Measurements from ENCODE around the gene THSD4. TPM values are rescaled to one million over a fixed set of nuclear protein-coding genes. Genes with fewer than 3 reads are reported as not detected.

THSD4 gene
- total and polyA plus RNA-seq, 2 of the 8 experiments (the other 6 are each of a cell fraction or from before 2014, with no cell fraction given): 2.5 to 6.2 TPM

- Histone ChIP-seq H2AK5ac (ENCODE audit: low read depth, low read length) (no peak overlapping the region; the same call in 1 of the 2 replicates), H3K23ac (ENCODE audit: insufficient read length) (no peak overlapping the region), H3K23me2 (ENCODE audit: low read depth, low read length) (peaks cover 3% of the 10 kb centered on the region; the same call in 1 of the 2 replicates), H3K14ac (ENCODE audit: insufficient read length) (no peak overlapping the region), H3K9me3 (ENCODE audit: insufficient read depth in 2 of 2, low read depth in 1 of 2, low read length in 1 of 2) (no peaks in the 10 kb centered on the region), H3K4ac (replicated peaks; ENCODE audit: insufficient read length, low read depth, low read length) (no peak overlapping the region), H3K18ac (ENCODE audit: extremely low read depth, low read length) (no peak overlapping the region), H2BK120ac (replicated peaks; ENCODE audit: low read depth, low read length) (no peak overlapping the region), H3K9ac (replicated peaks in 1 of 4; ENCODE audit: extremely low read depth in 1 of 4, low read depth in 3 of 4, low read length in 3 of 4) (no peak overlapping the region), H2BK20ac (ENCODE audit: low read length) (no peak overlapping the region), H2BK5ac (ENCODE audit: low read depth, low read length) (no peak overlapping the region), H3K4me1 (replicated peaks in 1 of 4; ENCODE audit: control insufficient read depth in 3 of 4, insufficient read depth in 4 of 4, low read length in 3 of 4) (no peaks in the 10 kb centered on the region), H3K4me2 (ENCODE audit: insufficient read depth in 1 of 2, low read depth in 2 of 2, low read length in 2 of 2) (no peak overlapping the region), H2BK15ac (ENCODE audit: low read length) (no peak overlapping the region), H3K4me3 (ENCODE audit: extremely low read depth in 1 of 4, insufficient read depth in 2 of 4, low read depth in 3 of 4, low read length in 4 of 4) (no peak overlapping the region), H4K8ac (ENCODE audit: extremely low read depth, insufficient read depth, low read length) (no peak overlapping the region), H4K91ac (replicated peaks; ENCODE audit: insufficient read length, low read length) (no peak overlapping the region), H3K56ac (replicated peaks; ENCODE audit: insufficient read length, low read depth, low read length) (no peak overlapping the region), H3K79me2 (ENCODE audit: control insufficient read depth in 1 of 2, insufficient read depth in 2 of 2, low read length in 2 of 2) (no peaks in the 10 kb centered on the region), H3K79me1 (ENCODE audit: low read depth, low read length) (no peaks in the 10 kb centered on the region), H3K27me3 (replicated peaks in 1 of 4; ENCODE audit: control insufficient read depth in 3 of 4, extremely low read depth in 1 of 4, insufficient read depth in 3 of 4, low read length in 3 of 4) (no peaks in the 10 kb centered on the region), H2BK12ac (ENCODE audit: low read depth, low read length) (no peak overlapping the region), H2AFZ (ENCODE audit: low read length) (no peak overlapping the region), H3K27ac (ENCODE audit: low read depth, low read length) (no peak overlapping the region), H3K36me3 (ENCODE audit: control insufficient read depth in 2 of 4, insufficient read depth in 4 of 4, low read length in 3 of 4) (no peaks in the 10 kb centered on the region), H4K20me1 (replicated peaks in 1 of 2; ENCODE audit: control insufficient read depth in 1 of 2, insufficient read depth in 2 of 2, low read length in 2 of 2) (peaks cover 0 to 2% of the 10 kb centered on the region in 2 experiments), H4K5ac (ENCODE audit: insufficient read length, low read depth, low read length) (no peak overlapping the region)
- WGBS, 2 experiments (ENCODE audit: extremely low coverage in 1 of 2, insufficient coverage in 1 of 2, insufficient read length in 1 of 2, insufficient replicate concordance in 2 of 2, low coverage in 1 of 2, low lambda C conversion rate in 2 of 2, missing lambda C conversion rate in 1 of 2): 85% methylated on average over 7 of the region's 7 CpGs; no CpG with 5 or more reads in 1 of the 2 experiments
- FAIRE-seq: no peak
- ChIA-PET CTCF (ENCODE audit: partially characterized antibody) (interaction anchor here (0.6 to 5.7 kb wide), 7 partner anchors 8 to 216 kb away, joined by 3 to 62 read pairs (median 5); no protein-coding TSS in a partner anchor), POLR2A (ENCODE audit: partially characterized antibody) (no interaction called here)
- DNase-seq (ENCODE audit: low read depth in 1 of 2, low spot score in 2 of 2): peak in 1 of 2 experiments; percentile 33
- TF ChIP-seq HDAC6 (IDR thresholded peaks at IDR 0.05; ENCODE audit: low read depth, low read length) (no peak), SP4 (IDR thresholded peaks at IDR 0.05; ENCODE audit: low read length) (no peak), ATF3 (IDR thresholded peaks at IDR 0.05; ENCODE audit: insufficient read depth, low read depth, low read length) (no peak), RXRA (IDR thresholded peaks at IDR 0.05; ENCODE audit: insufficient read depth, low read depth, low read length) (no peak), KDM4A (IDR thresholded peaks at IDR 0.05; ENCODE audit: low read depth, low read length, severe bottlenecking) (no peak), SIX5 (IDR thresholded peaks at IDR 0.05; ENCODE audit: low read depth, low read length) (no peak), NANOG (IDR thresholded peaks at IDR 0.05; ENCODE audit: insufficient read depth, low read depth, low read length, poor library complexity, severe bottlenecking) (no peak), BCL11A (IDR thresholded peaks at IDR 0.05; ENCODE audit: low read depth in 2 of 2, low read length in 2 of 2) (no peak), SRF (IDR thresholded peaks at IDR 0.05; ENCODE audit: low read depth, low read length) (no peak), CHD2 (IDR thresholded peaks at IDR 0.05; ENCODE audit: low read length) (no peak), POLR2A (IDR thresholded peaks at IDR 0.05; ENCODE audit: control extremely low read depth in 1 of 2, low read depth in 2 of 2, low read length in 2 of 2) (no peak), CBX5 (IDR thresholded peaks at IDR 0.05; ENCODE audit: low read depth, low read length) (no peak), TAF1 (IDR thresholded peaks at IDR 0.05; ENCODE audit: low read depth, low read length) (no peak), SIRT6 (IDR thresholded peaks at IDR 0.05; ENCODE audit: low read length) (no peak)
These were observed 676.7 kb downstream of the THSD4 start for GRCh38 chr15:71791975-71792374.

Measured in H1 (cell line).